Thyroid gland (tissue), 4 donors: ENCODE data around the gene WDR27. TPM values are rescaled to one million over a fixed set of nuclear protein-coding genes. Genes with fewer than 3 reads are reported as not detected.

ENCODE experiments used
- DNase-seq, 2 donors: peaks; one replicate each; pipeline ENCODE4 v3.0.0-alpha.2; 2019
- H3K27ac ChIP-seq, 3 donors: fragments of 200-600 bp; sonication (generic); 1 replicate in 2 of 3; 2 replicates in 1 of 3; pipeline ENCODE4 v1.5.1; 2016 to 2019; ENCODE audit warnings: mild to moderate bottlenecking in 1 of 3, moderate library complexity in 1 of 3
- H3K27me3 ChIP-seq: fragments of 200-600 bp; sonication (generic); one replicate; pipeline ENCODE4 v1.5.1; 2019
- H3K36me3 ChIP-seq, 2 donors: fragments of 200-600 bp; sonication (generic); one replicate each; pipeline ENCODE4 v1.5.1; 2016 to 2019
- H3K4me1 ChIP-seq, 2 donors: fragments of 200-600 bp; sonication (generic); one replicate each; pipeline ENCODE4 v1.5.1; 2017 to 2019
- H3K4me3 ChIP-seq, 3 donors: fragments of 200-600 bp; sonication (generic); replicated peaks in 1 of 3; 1 replicate in 2 of 3; 2 replicates in 1 of 3; pipeline ENCODE4 v1.5.1; 2016; ENCODE audit warnings: mild to moderate bottlenecking in 1 of 3
- H3K9me3 ChIP-seq: fragments of 200-600 bp; sonication (generic); one replicate; pipeline ENCODE4 v1.5.1; 2017
- CTCF ChIP-seq, 6 experiments: fragments of 200-600 bp in 3 of 6; fragments of 450-650 bp in 3 of 6; sonication (generic) in 3 of 6; IDR thresholded peaks; one replicate each; pipeline ENCODE4 v1.5.1; 2016 to 2019; ENCODE audit warnings: antibody characterized with exemption in 6 of 6, mild to moderate bottlenecking in 2 of 6, inconsistent platforms in 1 of 6, moderate library complexity in 1 of 6
- POLR2A ChIP-seq, 2 donors: fragments of 450-650 bp; IDR thresholded peaks; one replicate each; pipeline ENCODE4 v1.6.1; 2017; ENCODE audit warnings: antibody characterized with exemption in 2 of 2, mild to moderate bottlenecking in 2 of 2, moderate library complexity in 1 of 2
- WGBS, 2 donors: methylation state at CpG; one replicate each; pipeline ENCODE4 v1.1.5; 2017; 5-methylcytosine and 5-hydroxymethylcytosine counted together
- intact Hi-C: fragments of 100-400 bp; cut with DNase I; formaldehyde crosslinking; loops from one replicate; pipeline ENCODE4 v1.15.1; 2023
- total RNA-seq, 4 donors: library from RNA; depleted of rRNA; stranded (reverse); fragments of >200 nt; gene quantifications; one replicate each; pipeline ENCODE4 v1.2.3, GENCODE V29; 2016

WDR27 gene
- total RNA-seq, 4 donors from 2014 or later = 48.9 to 74.6 (median 51.8) TPM

- intact Hi-C loops = no loop called here
- TF ChIP-seq CTCF (IDR thresholded peaks at IDR 0.05) (no peak), POLR2A (IDR thresholded peaks at IDR 0.05) (no peak)
- no peak for DNase-seq
- H3K36me3 ChIP-seq = peaks cover 5 to 12% of the 10 kb centered on the region in 2 donors
- no peaks in the 10 kb centered on the region for H3K27me3 ChIP-seq
- WGBS, 2 donors = 92 to 94% methylated on average over 5 to 7 of the region's 7 CpGs
- no peaks in the 10 kb centered on the region for H3K9me3 ChIP-seq
- no peaks in the 10 kb centered on the region for H3K4me1 ChIP-seq
- no peak overlapping the region for H3K27ac ChIP-seq
- H3K4me3 ChIP-seq = no peak overlapping the region
Measured at GRCh38 chr6:169661391-169661756, 40.5 kb downstream of the WDR27 start.

- Histone ChIP-seq H3K4me1 (no peaks in the 10 kb centered on the region), H3K9me3 (no peaks in the 10 kb centered on the region), H3K36me3 (peaks cover 5 to 12% of the 10 kb centered on the region in 2 donors), H3K27ac (no peak overlapping the region), H3K27me3 (no peaks in the 10 kb centered on the region), H3K4me3 (no peak overlapping the region)
- TF ChIP-seq CTCF (IDR thresholded peaks at IDR 0.05) (no peak), POLR2A (IDR thresholded peaks at IDR 0.05) (no peak)
- no peak for DNase-seq
- WGBS, 2 donors = 85 to 95% methylated on average over 9 to 25 of the region's 26 CpGs
- intact Hi-C loops = no loop called here
Measured at GRCh38 chr6:169660751-169661390, 41.0 kb downstream of the WDR27 start.

- no peak for TF ChIP-seq POLR2A (IDR thresholded peaks at IDR 0.05)
- Histone ChIP-seq H3K9me3 (no peaks in the 10 kb centered on the region), H3K27ac (no peak overlapping the region), H3K27me3 (no peaks in the 10 kb centered on the region), H3K4me3 (no peak overlapping the region), H3K4me1 (peaks cover 0 to 4% of the 10 kb centered on the region in 2 donors), H3K36me3 (peaks cover 5 to 12% of the 10 kb centered on the region in 2 donors)
- DNase-seq = no peak
- intact Hi-C loops = no loop called here
- WGBS, 2 donors = 93% methylated on average over 20 to 26 of the region's 26 CpGs
Measured at GRCh38 chr6:169659820-169660610, 41.8 kb downstream of the WDR27 start.

GRCh38 chr6:169657284-169657610 is 44.6 kb downstream of the WDR27 start:
- Histone ChIP-seq H3K27me3 (no peaks in the 10 kb centered on the region), H3K4me3 (no peak overlapping the region), H3K9me3 (no peaks in the 10 kb centered on the region), H3K27ac (no peak overlapping the region), H3K36me3 (peaks cover 0 to 12% of the 10 kb centered on the region in 2 donors), H3K4me1 (peaks cover 0 to 4% of the 10 kb centered on the region in 2 donors)
- WGBS, 2 donors = 88 to 98% methylated on average over 13 of the region's 13 CpGs
- intact Hi-C loops = no loop called here
- DNase-seq = no peak
- TF ChIP-seq POLR2A (IDR thresholded peaks at IDR 0.05) (no peak), CTCF (IDR thresholded peaks at IDR 0.05) (no peak)

GRCh38 chr6:169656546-169657283 is 45.1 kb downstream of the WDR27 start:
- no peak overlapping the region for H3K4me3 ChIP-seq
- no peak for DNase-seq
- no peak for TF ChIP-seq CTCF (IDR thresholded peaks at IDR 0.05)
- TF ChIP-seq POLR2A (IDR thresholded peaks at IDR 0.05) = no peak
- 93 to 97% methylated on average over 20 to 23 of the region's 23 CpGs for WGBS, 2 donors
- no peak overlapping the region for H3K27ac ChIP-seq
- peaks cover 0 to 12% of the 10 kb centered on the region in 2 donors for H3K36me3 ChIP-seq
- H3K4me1 ChIP-seq = peaks cover 0 to 4% of the 10 kb centered on the region in 2 donors
- no peaks in the 10 kb centered on the region for H3K27me3 ChIP-seq
- intact Hi-C loops = no loop called here
- no peaks in the 10 kb centered on the region for H3K9me3 ChIP-seq
